H1 (cell line): ENCODE data around the gene ERMN. TPM values are rescaled to one million over a fixed set of nuclear protein-coding genes. Genes with fewer than 3 reads are reported as not detected.

Experiments
- CTCF ChIA-PET: fragments of 300-600 bp; sonication (Branson Sonifier 250); formaldehyde crosslinking; loops from one replicate; lab custom pipeline; 2021; ENCODE audit not compliant: partially characterized antibody; lab: Charles Lee
- POLR2A ChIA-PET: fragments of 300-600 bp; sonication (Branson Sonifier 250); formaldehyde crosslinking; loops from one replicate; lab custom pipeline; 2021; ENCODE audit warnings: inconsistent platforms; ENCODE audit not compliant: partially characterized antibody; lab: Charles Lee
- DNase-seq, 2 experiments: peaks; one replicate each; pipeline versions ENCODE4 v3.0.0 to v3.0.0-alpha.2; 2010 to 2022; ENCODE audit warnings: low spot score in 2 of 2, low read depth in 1 of 2, mixed read lengths in 1 of 2
- FAIRE-seq: peaks from 2 replicates; lab custom pipeline; 2011; peaks lifted over from hg19 to GRCh38; lab: Jason Lieb, UNC
- H2AFZ ChIP-seq: 2 replicates; pipeline ENCODE4 v1.8.1; 2012; ENCODE audit warnings: low read length, inconsistent platforms
- H2AK5ac ChIP-seq: 2 replicates; pipeline ENCODE4 v1.6.1; 2013; ENCODE audit warnings: low read depth, low read length
- H2BK120ac ChIP-seq: replicated peaks from 2 replicates; pipeline ENCODE3; 2013; ENCODE audit warnings: low read depth, low read length, inconsistent platforms
- H2BK12ac ChIP-seq: 2 replicates; pipeline ENCODE4 v1.6.1; 2013; ENCODE audit warnings: low read depth, low read length
- H2BK15ac ChIP-seq: 2 replicates; pipeline ENCODE4 v1.6.1; 2013; ENCODE audit warnings: low read length
- H2BK20ac ChIP-seq: 2 replicates; pipeline ENCODE4 v1.6.1; 2013; ENCODE audit warnings: low read length
- H2BK5ac ChIP-seq: 2 replicates; pipeline ENCODE4 v1.6.1; 2013; ENCODE audit warnings: low read depth, low read length
- H3K14ac ChIP-seq: 2 replicates; pipeline ENCODE4 v1.6.1; 2013; ENCODE audit warnings: inconsistent platforms; ENCODE audit not compliant: insufficient read length
- H3K18ac ChIP-seq: 2 replicates; pipeline ENCODE4 v1.6.1; 2013; ENCODE audit warnings: low read length; ENCODE audit errors: extremely low read depth
- H3K23ac ChIP-seq: 2 replicates; pipeline ENCODE4 v1.6.1; 2013; ENCODE audit warnings: inconsistent platforms; ENCODE audit not compliant: insufficient read length
- H3K23me2 ChIP-seq: 2 replicates; pipeline ENCODE4 v1.6.1; 2013; ENCODE audit warnings: low read depth, low read length
- H3K27ac ChIP-seq: 2 replicates; pipeline ENCODE4 v1.6.1; 2011; ENCODE audit warnings: low read depth, low read length, inconsistent platforms
- H3K27me3 ChIP-seq, 4 experiments: replicated peaks in 1 of 4; 1 replicate in 1 of 4; 2 replicates in 3 of 4; pipeline versions ENCODE4 v1.6.1 to v1.8.1; 2011 to 2013; ENCODE audit warnings: low read length in 3 of 4, mild to moderate bottlenecking in 3 of 4, inconsistent platforms in 2 of 4, mixed read lengths in 2 of 4, moderate library complexity in 1 of 4; ENCODE audit not compliant: control insufficient read depth in 3 of 4, insufficient read depth in 3 of 4; ENCODE audit errors: extremely low read depth in 1 of 4
- H3K36me3 ChIP-seq, 4 experiments: 2 replicates each; pipeline versions ENCODE4 v1.6.1 to v1.8.1; 2011 to 2013; ENCODE audit warnings: mild to moderate bottlenecking in 4 of 4, low read length in 3 of 4, moderate library complexity in 2 of 4, control low read depth in 1 of 4, inconsistent platforms in 1 of 4; ENCODE audit not compliant: insufficient read depth in 4 of 4, control insufficient read depth in 2 of 4
- H3K4ac ChIP-seq: replicated peaks from 2 replicates; pipeline ENCODE3; 2013; ENCODE audit warnings: low read length, low read depth, mixed read lengths, inconsistent platforms; ENCODE audit not compliant: insufficient read length
- H3K4me1 ChIP-seq, 4 experiments: replicated peaks in 1 of 4; 1 replicate in 1 of 4; 2 replicates in 3 of 4; pipeline versions ENCODE4 v1.6.1 to v1.8.1; 2011 to 2013; ENCODE audit warnings: low read length in 3 of 4, inconsistent platforms in 2 of 4, mixed read lengths in 1 of 4; ENCODE audit not compliant: insufficient read depth in 4 of 4, control insufficient read depth in 3 of 4
- H3K4me2 ChIP-seq, 2 experiments: 2 replicates each; pipeline versions ENCODE4 v1.6.1 to v1.8.1; 2011 to 2013; ENCODE audit warnings: low read depth in 2 of 2, low read length in 2 of 2, control low read depth in 1 of 2, inconsistent platforms in 1 of 2, mild to moderate bottlenecking in 1 of 2; ENCODE audit not compliant: insufficient read depth in 1 of 2
- H3K4me3 ChIP-seq, 4 experiments: fragments of 200-600, 300-600 bp in 1 of 4; sonication (generic), shearing (Covaris generic), sonication (Bioruptor Twin) in 1 of 4; 2 replicates each; pipeline versions ENCODE4 v1.5.1 to v1.8.1; 2011 to 2016; ENCODE audit warnings: low read length in 4 of 4, low read depth in 3 of 4, control low read depth in 2 of 4, inconsistent platforms in 2 of 4, mild to moderate bottlenecking in 2 of 4, mixed read lengths in 1 of 4, moderate library complexity in 1 of 4; ENCODE audit not compliant: insufficient read depth in 2 of 4; ENCODE audit errors: extremely low read depth in 1 of 4
- H3K56ac ChIP-seq: replicated peaks from 2 replicates; pipeline ENCODE3; 2013; ENCODE audit warnings: low read depth, mild to moderate bottlenecking, mixed read lengths, low read length, inconsistent platforms; ENCODE audit not compliant: insufficient read length
- H3K79me1 ChIP-seq: 2 replicates; pipeline ENCODE4 v1.6.1; 2013; ENCODE audit warnings: low read depth, low read length, control low read depth
- H3K79me2 ChIP-seq, 2 experiments: 2 replicates each; pipeline versions ENCODE4 v1.6.1 to v1.8.1; 2012 to 2013; ENCODE audit warnings: low read length in 2 of 2, mild to moderate bottlenecking in 2 of 2, inconsistent platforms in 1 of 2; ENCODE audit not compliant: insufficient read depth in 2 of 2, control insufficient read depth in 1 of 2
- H3K9ac ChIP-seq, 4 experiments: replicated peaks in 1 of 4; 1 replicate in 1 of 4; 2 replicates in 3 of 4; pipeline versions ENCODE4 v1.6.1 to v1.8.1; 2011 to 2013; ENCODE audit warnings: low read depth in 3 of 4, low read length in 3 of 4, control low read depth in 2 of 4, mild to moderate bottlenecking in 2 of 4, moderate library complexity in 2 of 4, inconsistent platforms in 1 of 4; ENCODE audit errors: extremely low read depth in 1 of 4
- H3K9me3 ChIP-seq, 2 experiments: 2 replicates each; pipeline versions ENCODE4 v1.6.1 to v1.8.1; 2012 to 2013; ENCODE audit warnings: mild to moderate bottlenecking in 2 of 2, moderate library complexity in 2 of 2, control low read depth in 1 of 2, inconsistent platforms in 1 of 2, low read depth in 1 of 2, low read length in 1 of 2, mixed read lengths in 1 of 2; ENCODE audit not compliant: insufficient read depth in 2 of 2
- H4K20me1 ChIP-seq, 2 experiments: replicated peaks in 1 of 2; 2 replicates each; pipeline versions ENCODE3 to v1.8.1; 2011 to 2013; ENCODE audit warnings: inconsistent platforms in 2 of 2, low read length in 2 of 2, mild to moderate bottlenecking in 1 of 2; ENCODE audit not compliant: insufficient read depth in 2 of 2, control insufficient read depth in 1 of 2
- H4K5ac ChIP-seq: 2 replicates; pipeline ENCODE4 v1.6.1; 2013; ENCODE audit warnings: low read length, low read depth, mixed read lengths, inconsistent platforms; ENCODE audit not compliant: insufficient read length
- H4K8ac ChIP-seq: 2 replicates; pipeline ENCODE4 v1.8.0; 2013; ENCODE audit warnings: mild to moderate bottlenecking, moderate library complexity, low read length, inconsistent platforms; ENCODE audit not compliant: insufficient read depth; ENCODE audit errors: extremely low read depth
- H4K91ac ChIP-seq: replicated peaks from 2 replicates; pipeline ENCODE3; 2013; ENCODE audit warnings: low read length, mixed read lengths, inconsistent platforms; ENCODE audit not compliant: insufficient read length
- ASH2L ChIP-seq: fragments of 200-600, 300-600 bp; sonication (generic); IDR thresholded peaks from one replicate; pipeline ENCODE4 v1.7.1; 2017; ENCODE audit warnings: low read length
- CEBPB ChIP-seq: IDR thresholded peaks from 2 replicates; pipeline ENCODE4 v1.6.1; 2012; ENCODE audit warnings: low read depth, low read length
- CTBP2 ChIP-seq: IDR thresholded peaks from 2 replicates; pipeline ENCODE4 v1.7.0; 2011; ENCODE audit warnings: borderline replicate concordance, mild to moderate bottlenecking, moderate library complexity, mixed read lengths, low read length; ENCODE audit not compliant: insufficient read depth, insufficient read length
- CTCF ChIP-seq, 3 experiments: IDR thresholded peaks; 1 replicate in 2 of 3; 2 replicates in 1 of 3; pipeline versions ENCODE4 v1.5.1 to v1.6.1; 2011; ENCODE audit warnings: low read length in 3 of 3, mild to moderate bottlenecking in 3 of 3, inconsistent platforms in 2 of 3, low read depth in 1 of 3, moderate library complexity in 1 of 3; ENCODE audit not compliant: insufficient read depth in 1 of 3; ENCODE audit errors: control extremely low read depth in 1 of 3
- GTF2F1 ChIP-seq: IDR thresholded peaks from 2 replicates; pipeline ENCODE4 v1.6.1; 2012; ENCODE audit warnings: low read depth, low read length, improper control_type of control experiment, borderline replicate concordance
- MAFK ChIP-seq: IDR thresholded peaks from 2 replicates; pipeline ENCODE4 v1.6.1; 2012; ENCODE audit warnings: low read depth, mild to moderate bottlenecking, improper control_type of control experiment, low read length
- RXRA ChIP-seq: IDR thresholded peaks from 2 replicates; pipeline ENCODE4 v1.6.1; 2011; ENCODE audit warnings: low read depth, mild to moderate bottlenecking, low read length, moderate library complexity; ENCODE audit not compliant: insufficient read depth
- SIN3A ChIP-seq, 2 experiments: IDR thresholded peaks in 1 of 2; conservative IDR thresholded peaks in 1 of 2; 2 replicates each; pipeline ENCODE4 v1.6.1; 2011 to 2012; ENCODE audit warnings: low read length in 2 of 2, improper control_type of control experiment in 1 of 2, low read depth in 1 of 2, mild to moderate bottlenecking in 1 of 2
- SUZ12 ChIP-seq: fragments of 200-600 bp; sonication (generic); IDR thresholded peaks from 2 replicates; pipeline ENCODE4 v1.6.1; 2012; ENCODE audit warnings: mild to moderate bottlenecking, inconsistent platforms, low read length, moderate library complexity, mixed read lengths
- TAF7 ChIP-seq: optimal IDR thresholded peaks from 2 replicates; pipeline ENCODE3; 2011; ENCODE audit warnings: low read depth, mild to moderate bottlenecking, inconsistent platforms, low read length, moderate library complexity, borderline replicate concordance
- WGBS, 2 experiments: shearing (Covaris generic) in 1 of 2; methylation state at CpG; one replicate each; pipeline versions ENCODE4 v1.1.6 to v1.1.7; 2013 to 2015; ENCODE audit warnings: low lambda C conversion rate in 2 of 2, mixed read lengths in 2 of 2, inconsistent platforms in 1 of 2, low coverage in 1 of 2, missing lambda C conversion rate in 1 of 2; ENCODE audit not compliant: insufficient replicate concordance in 2 of 2, insufficient coverage in 1 of 2, insufficient read length in 1 of 2; ENCODE audit errors: extremely low coverage in 1 of 2, missing lambda C conversion rate in 1 of 2; 5-methylcytosine and 5-hydroxymethylcytosine counted together
- polyA plus RNA-seq, 7 experiments: library from polyadenylated mRNA; depleted of rRNA in 3 of 7; stranded (reverse) in 5 of 7; unstranded in 2 of 7; fragments of >200 nt in 5 of 7; fragments of 200-250 nt in 2 of 7; gene quantifications; 1 replicate in 5 of 7; 2 replicates in 1 of 7; 4 replicates in 1 of 7; pipeline versions ENCODE4 v1.2.1 to v1.2.3, GENCODE V29; 2011 to 2013; ENCODE audit warnings: missing spikeins in 2 of 7, mixed read lengths in 2 of 7
- total RNA-seq: library from RNA; stranded (reverse); fragmentation: NEBNext Ultra II Directional; extraction: Animal tissue kit (Norgen Biotek cat#: 25700); gene quantifications from 2 replicates; pipeline ENCODE4 v1.2.1, GENCODE V29; 2021

ERMN gene
- total and polyA plus RNA-seq, 2 of the 8 experiments (the other 6 are each of a cell fraction or from before 2014, with no cell fraction given), result 0.11 TPM; not detected in 1

GRCh38 chr2:157349949-157350515 lies 24.4 kb upstream of the ERMN start:
- Histone ChIP-seq H3K9me3 (peaks cover 0 to 6% of the 10 kb centered on the region in 2 experiments; a peak in 1 of 4 replicates), H3K4me2 (no peak overlapping the region), H3K79me1 (no peaks in the 10 kb centered on the region), H2BK5ac (no peak overlapping the region), H2BK15ac (no peak overlapping the region), H2BK12ac (no peak overlapping the region), H3K27ac (no peak overlapping the region), H2AK5ac (no peak overlapping the region), H3K18ac (no peak overlapping the region), H2AFZ (no peak overlapping the region), H3K14ac (no peak overlapping the region), H3K4ac (no peak overlapping the region), H3K27me3 (no peaks in the 10 kb centered on the region), H4K20me1 (no peaks in the 10 kb centered on the region), H3K23ac (no peak overlapping the region), H3K79me2 (no peaks in the 10 kb centered on the region), H3K4me1 (peaks cover 0 to 10% (median 0%) of the 10 kb centered on the region in 4 experiments; a peak in 2 of 7 replicates), H4K91ac (no peak overlapping the region), H4K5ac (no peak overlapping the region), H3K23me2 (no peaks in the 10 kb centered on the region), H2BK120ac (no peak overlapping the region), H3K36me3 (no peaks in the 10 kb centered on the region), H3K56ac (no peak overlapping the region), H3K9ac (no peak overlapping the region), H4K8ac (no peak overlapping the region), H2BK20ac (no peak overlapping the region), H3K4me3 (no peak overlapping the region)
- DNase-seq (no peak), FAIRE-seq (no peak)
- WGBS, 2 experiments, result 93% methylated on average over 1 of the region's 1 CpG; no CpG with 5 or more reads in 1 of the 2 experiments
- CTCF ChIA-PET, result interaction anchor here (1.2 to 3.3 kb wide), 5 partner anchors 10 to 279 kb away, joined by 3 to 20 read pairs (median 4); partner anchors contain the start of gene ACVR1C
- POLR2A ChIA-PET, result no interaction called here
- TF ChIP-seq CEBPB (no peak), TAF7 (no peak), SIN3A (conservative IDR thresholded peaks at IDR 0.05 in 1 of 2, IDR thresholded peaks at IDR 0.05 in 1 of 2; ENCODE audit: low read depth in 1 of 2, low read length in 2 of 2) (no peak), MAFK (no peak), RXRA (no peak), SUZ12 (no peak), GTF2F1 (no peak), CTBP2 (no peak), ASH2L (no peak), CTCF (IDR thresholded peaks at IDR 0.05; ENCODE audit: control extremely low read depth in 1 of 3, insufficient read depth in 1 of 3, low read depth in 1 of 3, low read length in 3 of 3) (no peak)
